ENCODE results near the gene AP3S1. TPM values are rescaled to one million over a fixed set of nuclear protein-coding genes. Genes with fewer than 3 reads are reported as not detected.

The AP3S1 gene
- total RNA-seq, 2 donors from 2014 or later = 64.3 to 76.8 TPM

GRCh38 chr5:115962239-115962564 lies 120.5 kb downstream of the AP3S1 start, which contains the start of gene LVRN:
LVRN (plus strand) TSS chr5:115962475; CDS start chr5:115962618, 143 bp downstream.
- DNase-seq (no peak), ATAC-seq (no peak)
- intact Hi-C loops (cut with DNase I) = no loop called here

GRCh38 chr5:115962565-115963402 lies 121.0 kb downstream of the AP3S1 start:
- intact Hi-C loops (cut with DNase I) = no loop called here
- ATAC-seq = peak; percentile 81 to 85
- peak; percentile 49 for DNase-seq

GRCh38 chr5:115963566-115963965 lies 121.8 kb downstream of the AP3S1 start:
- DNase-seq (no peak), ATAC-seq (no peak)
- intact Hi-C loops (cut with DNase I) = no loop called here

Other genes starting within 250 kb of the AP3S1 start
- gene TICAM2, start 239.5 kb upstream of the AP3S1 start, total RNA-seq = 1 to 10 TPM; 3.5 TPM
- gene TMED7, start 215.9 kb upstream of the AP3S1 start, total RNA-seq = 10 to 100 TPM; 72.9 to 93.7 TPM
- gene CDO1, start 25.3 kb upstream of the AP3S1 start, total RNA-seq = 10 to 100 TPM; 12.9 to 41.4 TPM
- gene ATG12, start 370 bp upstream of the AP3S1 start, total RNA-seq = 10 to 100 TPM; 26.4 to 31.8 TPM
- gene LVRN, start 120.5 kb downstream of the AP3S1 start, total RNA-seq = 1 to 10 TPM in 1 of 2 donors, under 1 TPM in 1; 0.65 to 3.9 TPM
- gene ARL14EPL, start 190.5 kb downstream of the AP3S1 start, total RNA-seq = not detected
- 10 to 100 TPM; 27.8 to 28.7 TPM for gene COMMD10, start 243.1 kb downstream of the AP3S1 start, total RNA-seq

Data from left cardiac atrium (tissue), 4 donors.